Endodermal cell (in vitro differentiated cells): ENCODE results near the gene GRID1. TPM values are rescaled to one million over a fixed set of nuclear protein-coding genes. Genes with fewer than 3 reads are reported as not detected.

Experiments used
- DNase-seq: peaks from one replicate; pipeline ENCODE4 v3.0.0-alpha.2; 2017
- H3K27ac ChIP-seq: 2 replicates; pipeline ENCODE4 v1.5.1; 2013; ENCODE audit warnings: mild to moderate bottlenecking, low read depth, low read length, moderate library complexity
- H3K27me3 ChIP-seq: 2 replicates; pipeline ENCODE4 v1.6.1; 2013; ENCODE audit warnings: mild to moderate bottlenecking, low read length, moderate library complexity; ENCODE audit not compliant: insufficient read depth, control insufficient read depth, poor library complexity, severe bottlenecking
- H3K36me3 ChIP-seq: 2 replicates; pipeline ENCODE4 v1.7.0; 2013; ENCODE audit warnings: mild to moderate bottlenecking, low read length, moderate library complexity; ENCODE audit not compliant: control insufficient read depth, insufficient read depth
- H3K4me1 ChIP-seq: one replicate; pipeline ENCODE4 v1.7.0; 2013; ENCODE audit warnings: low read length; ENCODE audit not compliant: control insufficient read depth, insufficient read depth
- H3K4me3 ChIP-seq: 2 replicates; pipeline ENCODE4 v1.5.1; 2013; ENCODE audit warnings: mild to moderate bottlenecking, low read length, moderate library complexity
- H3K9ac ChIP-seq: 2 replicates; pipeline ENCODE4 v1.6.1; 2013; ENCODE audit warnings: mild to moderate bottlenecking, low read length, moderate library complexity; ENCODE audit not compliant: poor library complexity, severe bottlenecking; ENCODE audit errors: extremely low read depth
- H3K9me3 ChIP-seq: 2 replicates; pipeline ENCODE4 v1.6.1; 2013; ENCODE audit warnings: mild to moderate bottlenecking, low read length, moderate library complexity; ENCODE audit not compliant: control insufficient read depth
- H3K27ac Mint-ChIP-seq: 2 replicates; pipeline ENCODE4 v1.8.0; 2020; ENCODE audit warnings: mixed read lengths
- H3K27me3 Mint-ChIP-seq: 2 replicates; pipeline ENCODE4 v1.8.0; 2021; ENCODE audit warnings: mild to moderate bottlenecking, mixed read lengths; ENCODE audit not compliant: insufficient read depth
- H3K36me3 Mint-ChIP-seq: 2 replicates; pipeline ENCODE4 v1.8.0; 2020; ENCODE audit warnings: low read depth, mixed read lengths
- H3K4me1 Mint-ChIP-seq: 2 replicates; pipeline ENCODE4 v1.8.0; 2020; ENCODE audit warnings: mixed read lengths
- H3K4me3 Mint-ChIP-seq: 2 replicates; pipeline ENCODE4 v1.8.0; 2020; ENCODE audit warnings: mild to moderate bottlenecking, moderate library complexity, mixed read lengths
- H3K9me3 Mint-ChIP-seq: 2 replicates; pipeline ENCODE4 v1.8.0; 2020; ENCODE audit warnings: mild to moderate bottlenecking, mixed read lengths
- CTCF ChIP-seq: fragments of 200-600 bp; sonication (generic); conservative IDR thresholded peaks from 2 replicates; pipeline ENCODE4 v1.5.0; 2021; ENCODE audit warnings: antibody characterized with exemption, mild to moderate bottlenecking
- WGBS, 2 experiments: methylation state at CpG; one replicate each; pipeline versions ENCODE4 v1.1.5 to v1.1.7; 2013; ENCODE audit warnings: missing lambda C conversion rate in 2 of 2, mixed read lengths in 1 of 2; ENCODE audit not compliant: insufficient coverage in 1 of 2, insufficient read length in 1 of 2; 5-methylcytosine and 5-hydroxymethylcytosine counted together
- total RNA-seq, 2 donors: library from RNA; stranded (reverse); fragmentation: NEBNext Ultra II Directional in 1 of 2; extraction: Animal tissue kit (Norgen Biotek cat#: 25700) in 1 of 2; gene quantifications; 2 replicates in 1 of 2; 3 replicates in 1 of 2; pipeline ENCODE4 v1.2.1, GENCODE V29; 2021

GRID1 gene
- total RNA-seq, 2 donors from 2014 or later = 0.13 to 0.53 TPM

GRCh38 chr10:86376852-86377796 is 10.5 kb upstream of the GRID1 start:
- Mint-ChIP-seq H3K36me3 (no peaks in the 10 kb centered on the region), H3K27me3 (peaks cover 60% of the 10 kb centered on the region), H3K27ac (no peak overlapping the region), H3K4me3 (peak overlapping the region; percentile 25), H3K4me1 (no peaks in the 10 kb centered on the region), H3K9me3 (no peaks in the 10 kb centered on the region)
- H3K4me3 ChIP-seq = no peak overlapping the region
- no peaks in the 10 kb centered on the region for H3K9me3 ChIP-seq
- no peak overlapping the region for H3K27ac ChIP-seq
- no peaks in the 10 kb centered on the region for H3K36me3 ChIP-seq
- H3K4me1 ChIP-seq = no peaks in the 10 kb centered on the region
- peak; percentile 98 for DNase-seq
- peaks cover 42% of the 10 kb centered on the region for H3K27me3 ChIP-seq
- TF ChIP-seq CTCF = peak; percentile 100
- H3K9ac ChIP-seq = no peak overlapping the region
- WGBS, 2 experiments = 12 to 31% methylated on average over 40 to 68 of the region's 68 CpGs

- no peak for DNase-seq
Measured at GRCh38 chr10:86376403-86376802, 9.8 kb upstream of the GRID1 start.

GRCh38 chr10:86375204-86375603 is 8.6 kb upstream of the GRID1 start:
- peaks cover 61% of the 10 kb centered on the region for H3K27me3 ChIP-seq
- no peaks in the 10 kb centered on the region for H3K9me3 Mint-ChIP-seq
- no peaks in the 10 kb centered on the region for H3K36me3 ChIP-seq
- H3K36me3 Mint-ChIP-seq = no peaks in the 10 kb centered on the region
- H3K4me3 Mint-ChIP-seq = no peak overlapping the region
- H3K4me1 ChIP-seq = no peaks in the 10 kb centered on the region
- no peak overlapping the region for H3K9ac ChIP-seq
- H3K4me1 Mint-ChIP-seq = no peaks in the 10 kb centered on the region
- no peak overlapping the region for H3K27ac Mint-ChIP-seq
- H3K9me3 ChIP-seq = no peaks in the 10 kb centered on the region
- no peak for TF ChIP-seq CTCF
- H3K4me3 ChIP-seq = no peak overlapping the region
- H3K27ac ChIP-seq = no peak overlapping the region
- peaks cover 71% of the 10 kb centered on the region for H3K27me3 Mint-ChIP-seq
- 78 to 89% methylated on average over 6 to 8 of the region's 8 CpGs for WGBS, 2 experiments
- DNase-seq = no peak

More at GRCh38 chr10:86376403-86376802, 9.8 kb upstream of the GRID1 start:
- H3K9ac ChIP-seq = no peak overlapping the region
- no peaks in the 10 kb centered on the region for H3K9me3 Mint-ChIP-seq
- peak overlapping the region; percentile 25 for H3K4me3 Mint-ChIP-seq
- no peak overlapping the region for H3K27ac ChIP-seq
- no peak overlapping the region for H3K4me3 ChIP-seq
- H3K4me1 Mint-ChIP-seq = no peaks in the 10 kb centered on the region
- H3K36me3 ChIP-seq = no peaks in the 10 kb centered on the region
- peaks cover 67% of the 10 kb centered on the region for H3K27me3 Mint-ChIP-seq
- no peaks in the 10 kb centered on the region for H3K36me3 Mint-ChIP-seq
- H3K27ac Mint-ChIP-seq = no peak overlapping the region
- WGBS, 2 experiments = 80 to 90% methylated on average over 1 to 7 of the region's 7 CpGs
- H3K27me3 ChIP-seq = peaks cover 49% of the 10 kb centered on the region
- no peak for TF ChIP-seq CTCF
- no peaks in the 10 kb centered on the region for H3K4me1 ChIP-seq
- H3K9me3 ChIP-seq = no peaks in the 10 kb centered on the region
